T-helper 1 cell treated with Interleukin-12 subunit alpha and Interleukin-12 subunit beta and Interleukin-4 antibody, amounts not matched to agents 30 ng/mL and 1 ng/mL, for 36 hours (primary cell): ENCODE results near the gene CFAP20. TPM values are rescaled to one million over a fixed set of nuclear protein-coding genes. Genes with fewer than 3 reads are reported as not detected.
"Not testable (repeated sequence)": the region's sequence is repeated elsewhere in the genome, so short reads cannot be mapped to it uniquely, and the experiment has no call there.

Experiments used
- intact Hi-C: fragments of 100-400 bp; cut with micrococcal nuclease; formaldehyde crosslinking; loops from one replicate; pipeline ENCODE4 v1.15.1; 2024
- total RNA-seq: library from RNA; stranded (reverse); gene quantifications from 2 replicates; pipeline ENCODE4 v1.2.3, GENCODE V29; 2022

Gene CFAP20
- total RNA-seq, 1 donor from 2014 or later: 43.1 TPM

GRCh38 chr16:58099097-58099955, 29.9 kb downstream of the CFAP20 start:
- intact Hi-C loops: no loop called here

- intact Hi-C loops: no loop called here
These were observed 30.7 kb downstream of the CFAP20 start for GRCh38 chr16:58098207-58099096.

- intact Hi-C loops: loop anchor here (2.0 kb wide), 1 partner anchor 31 kb away; no protein-coding TSS in a partner anchor
These were observed 32.9 kb downstream of the CFAP20 start for GRCh38 chr16:58096249-58096648.

GRCh38 chr16:58095575-58095960, 33.6 kb downstream of the CFAP20 start:
- intact Hi-C loops: not testable (repeated sequence)

GRCh38 chr16:58094791-58095574, 34.2 kb downstream of the CFAP20 start:
- intact Hi-C loops: no loop called here

- intact Hi-C loops: no loop called here
These were observed 35.2 kb downstream of the CFAP20 start for GRCh38 chr16:58094026-58094425.

GRCh38 chr16:58090396-58090795, 38.8 kb downstream of the CFAP20 start:
- intact Hi-C loops: not testable (repeated sequence)

GRCh38 chr16:58088091-58088490, 41.1 kb downstream of the CFAP20 start:
- intact Hi-C loops: no loop called here

GRCh38 chr16:58087209-58087913, 41.8 kb downstream of the CFAP20 start:
- intact Hi-C loops: no loop called here

GRCh38 chr16:58086381-58087208, 42.6 kb downstream of the CFAP20 start:
- intact Hi-C loops: no loop called here

GRCh38 chr16:58085584-58086251, 43.5 kb downstream of the CFAP20 start:
- intact Hi-C loops: no loop called here

- intact Hi-C loops: no loop called here
These were observed 44.0 kb downstream of the CFAP20 start for GRCh38 chr16:58085171-58085570.

GRCh38 chr16:58084635-58085034, 44.5 kb downstream of the CFAP20 start:
- intact Hi-C loops: no loop called here

- intact Hi-C loops: no loop called here
These were observed 46.8 kb downstream of the CFAP20 start for GRCh38 chr16:58082381-58082780.

- intact Hi-C loops: not testable (repeated sequence)
These were observed 48.5 kb downstream of the CFAP20 start for GRCh38 chr16:58080657-58081056.

GRCh38 chr16:58077796-58078195, 51.4 kb downstream of the CFAP20 start:
- intact Hi-C loops: no loop called here

GRCh38 chr16:58076514-58076913, 52.7 kb downstream of the CFAP20 start:
- intact Hi-C loops: no loop called here

- intact Hi-C loops: no loop called here
These were observed 54.5 kb downstream of the CFAP20 start for GRCh38 chr16:58074657-58075056.

- intact Hi-C loops: not testable (repeated sequence)
These were observed 56.1 kb downstream of the CFAP20 start for GRCh38 chr16:58073086-58073485.
